Activated CD4-positive, alpha-beta T cell treated with anti-CD3 and anti-CD28 coated beads, Interleukin-2, Interleukin-6, amounts not matched to agents 100 ng/mL and 50 ng/mL, durations not matched to agents 16 hours and 8 hours (primary cell): ENCODE data around the gene CCT3.
"Not testable (repeated sequence)": the region's sequence is repeated elsewhere in the genome, so short reads cannot be mapped to it uniquely, and the experiment has no call there.

Experiments used
- DNase-seq: peaks from one replicate; pipeline ENCODE4 v3.0.0-alpha.2; 2020

The CCT3 gene

DNA sequence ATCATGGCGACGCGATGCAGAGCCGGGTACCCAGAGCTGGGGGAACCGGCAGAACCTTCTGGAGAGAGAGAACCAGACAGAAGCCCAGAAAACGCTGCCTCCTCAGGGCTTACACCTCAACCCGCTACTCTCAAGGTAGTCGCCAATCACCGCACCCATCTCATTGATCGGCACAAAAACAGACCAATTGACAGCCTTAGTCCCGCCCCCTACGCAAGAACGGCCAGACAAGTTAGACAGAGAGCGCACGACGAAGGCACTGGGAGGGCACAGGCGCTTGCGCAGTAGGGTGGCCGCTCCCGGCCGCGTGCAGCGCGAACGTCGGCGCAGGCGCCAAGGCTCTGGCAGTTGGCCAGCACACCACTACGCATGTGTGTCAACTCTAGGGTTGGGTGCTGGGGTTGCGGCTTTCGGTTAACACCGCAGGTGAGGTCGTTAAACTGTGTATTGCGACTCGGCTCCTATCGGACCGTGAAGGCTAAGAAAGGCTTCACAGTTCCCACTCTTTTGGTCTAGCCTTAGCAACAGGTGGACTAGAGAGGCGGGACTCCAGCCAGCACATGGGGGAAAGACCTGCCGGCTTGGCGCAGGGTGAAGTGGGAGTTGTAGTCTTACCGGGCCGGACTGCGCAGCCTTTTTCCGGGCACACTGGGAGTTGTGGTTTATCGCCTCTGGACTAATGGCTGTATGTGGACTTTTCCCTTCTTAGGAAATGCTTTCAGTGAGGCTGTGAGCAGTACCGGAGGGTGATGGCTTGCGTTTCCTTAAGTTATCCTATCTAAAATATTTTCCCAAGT, at the start of gene CCT3, which contains the start of gene TSACC:
CCT3 (minus strand) TSS at position 113 of the 797 bp plus-strand sequence; CDS start at position 5, 108 bp downstream.
TSACC (plus strand) TSS at position 347 of the 797 bp plus-strand sequence. CDS start 1,232 bp downstream, outside the sequence.
- DNase-seq = peak; percentile 100

DNA sequence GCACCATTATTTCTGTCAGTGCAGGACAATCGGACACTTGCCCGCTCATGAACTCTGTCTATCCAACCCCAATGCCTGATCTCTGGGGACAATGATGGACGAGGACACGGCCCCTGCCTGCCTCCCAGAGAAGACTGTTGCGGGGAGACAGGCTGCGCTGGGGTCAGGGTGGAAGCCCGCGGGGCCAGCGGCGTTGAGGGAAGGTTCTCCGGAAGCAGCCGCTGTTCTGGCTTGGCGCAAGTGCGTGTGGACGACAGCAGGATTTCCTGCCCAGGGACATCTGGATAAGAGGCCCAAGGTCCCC, 49.7 kb upstream of the CCT3 start:
- DNase-seq = no peak

- DNase-seq = no peak
Measured at GRCh38 chr1:156386949-156387869, 49.1 kb upstream of the CCT3 start.

DNA sequence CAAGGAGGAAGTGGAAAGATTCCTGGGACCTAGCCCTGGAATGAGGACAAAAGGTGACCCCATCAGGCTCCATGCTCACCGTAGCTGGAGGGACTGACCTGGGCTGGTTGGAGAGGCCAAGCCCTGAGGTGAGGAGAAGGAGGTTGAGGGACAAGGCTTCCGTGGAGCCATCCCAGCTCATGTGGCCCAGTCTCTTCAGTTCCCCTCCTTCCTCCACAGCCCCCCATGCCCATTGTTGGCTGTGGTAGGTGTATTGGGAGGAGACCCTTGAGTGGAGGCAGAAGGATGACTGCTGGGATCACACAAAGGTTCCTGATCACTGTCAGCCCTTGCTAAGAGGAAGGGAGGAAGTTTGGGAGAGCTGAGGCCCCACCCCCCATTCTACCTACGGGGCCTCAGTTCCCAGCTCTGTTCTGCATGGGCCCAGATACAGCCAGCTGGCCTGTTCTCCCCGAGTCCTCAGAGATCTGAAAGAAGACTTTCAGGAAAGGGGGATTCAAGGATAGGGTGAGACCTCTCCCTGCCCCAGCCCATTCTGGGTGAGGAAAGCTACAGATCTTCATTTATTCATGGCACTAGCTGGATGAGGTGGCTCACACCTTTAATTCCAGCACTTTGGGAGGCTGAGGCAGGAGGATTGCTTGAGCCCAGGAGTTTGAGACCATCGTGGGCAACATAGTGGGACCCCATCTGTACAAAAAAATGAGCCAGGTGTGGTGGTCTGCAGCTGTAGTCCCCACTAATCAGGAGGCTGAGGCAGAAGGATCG, 48.2 kb upstream of the CCT3 start:
- DNase-seq = no peak

DNA sequence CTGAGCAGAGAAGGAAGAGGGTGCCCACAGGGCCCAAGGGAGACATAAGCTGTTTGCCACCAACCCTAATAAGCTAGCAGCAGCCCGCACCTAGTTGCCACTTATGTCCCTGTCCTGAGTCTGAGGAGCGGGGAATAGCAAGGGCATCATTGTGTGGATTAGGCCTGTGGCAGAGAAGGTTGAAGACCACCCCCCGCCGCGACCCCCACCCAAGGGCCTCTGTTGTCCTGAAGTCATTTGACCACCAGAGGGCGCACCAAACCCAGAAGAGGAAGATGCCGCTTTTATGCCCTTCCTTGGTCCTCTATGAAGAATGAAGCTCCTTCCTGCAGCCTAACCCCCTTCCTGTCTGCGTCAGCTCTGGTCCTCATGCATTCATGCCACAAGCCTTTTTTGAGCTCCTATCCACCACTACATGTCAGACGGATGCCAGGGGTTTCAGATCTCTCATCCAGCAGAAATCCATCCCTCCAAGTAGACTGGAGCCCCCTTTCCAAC, 47.5 kb upstream of the CCT3 start:
- DNase-seq = peak; percentile 79

GRCh38 chr1:156384658-156385057, 46.6 kb upstream of the CCT3 start:
- DNase-seq = no peak

- DNase-seq = no peak
Measured at GRCh38 chr1:156384007-156384406, 45.9 kb upstream of the CCT3 start.

GRCh38 chr1:156383023-156383422, 44.9 kb upstream of the CCT3 start:
- DNase-seq = peak; percentile 74

DNA sequence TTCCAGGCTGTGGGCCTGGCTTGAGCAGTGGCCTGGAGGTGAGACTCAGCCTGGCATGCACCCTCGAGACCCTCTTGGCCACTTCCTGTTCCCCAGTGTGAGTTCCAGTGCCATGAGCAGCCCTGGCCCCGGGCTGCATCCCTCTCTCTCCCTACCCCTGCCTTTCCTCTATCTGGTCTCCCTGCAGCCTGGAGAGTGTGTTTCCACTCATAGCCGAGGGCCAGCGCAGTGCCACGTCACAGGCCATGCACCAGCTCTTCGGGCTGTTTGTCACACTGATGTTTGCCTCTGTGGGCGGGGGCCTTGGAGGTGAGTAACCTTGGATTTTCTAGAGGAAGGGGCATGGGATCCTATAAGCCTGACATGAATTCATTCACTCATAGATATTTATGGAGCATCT, 44.5 kb upstream of the CCT3 start:
- DNase-seq = no peak

DNA sequence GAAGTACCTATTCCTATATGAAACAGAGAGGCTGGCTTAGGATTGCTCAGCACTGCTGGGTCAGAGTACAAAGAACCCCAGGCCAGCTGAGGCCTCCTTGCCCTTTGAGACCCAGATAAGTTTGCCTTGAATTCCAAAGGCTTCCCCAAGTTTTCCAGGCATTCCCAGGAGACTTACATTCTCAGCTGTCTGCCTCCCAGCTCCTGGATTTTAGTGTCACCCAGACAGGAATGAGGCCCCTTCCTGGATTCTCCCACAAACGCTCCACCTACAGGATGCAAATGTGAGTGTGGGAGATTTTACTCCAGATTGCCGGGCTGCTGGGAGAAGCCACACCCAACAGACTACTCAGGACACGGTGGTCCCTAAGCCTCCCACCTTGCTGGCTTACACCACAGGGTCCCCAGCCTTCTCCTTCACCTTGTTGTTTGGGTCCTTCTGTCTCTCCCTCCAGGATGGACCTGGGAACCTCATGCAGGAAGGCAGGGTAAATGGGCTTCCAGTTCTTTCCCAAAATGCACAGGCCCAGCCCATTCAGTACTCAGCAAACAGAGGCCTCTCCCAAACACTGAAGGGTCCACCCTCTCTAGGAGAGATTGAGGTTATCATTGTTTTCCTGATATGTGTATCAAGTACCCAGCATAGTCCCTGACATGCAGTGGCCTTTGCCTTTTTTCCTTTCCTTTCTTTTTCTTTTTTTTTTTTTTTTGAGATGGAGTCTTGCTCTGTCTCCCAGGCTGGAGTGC, 41.5 kb upstream of the CCT3 start:
- DNase-seq = no peak

DNA sequence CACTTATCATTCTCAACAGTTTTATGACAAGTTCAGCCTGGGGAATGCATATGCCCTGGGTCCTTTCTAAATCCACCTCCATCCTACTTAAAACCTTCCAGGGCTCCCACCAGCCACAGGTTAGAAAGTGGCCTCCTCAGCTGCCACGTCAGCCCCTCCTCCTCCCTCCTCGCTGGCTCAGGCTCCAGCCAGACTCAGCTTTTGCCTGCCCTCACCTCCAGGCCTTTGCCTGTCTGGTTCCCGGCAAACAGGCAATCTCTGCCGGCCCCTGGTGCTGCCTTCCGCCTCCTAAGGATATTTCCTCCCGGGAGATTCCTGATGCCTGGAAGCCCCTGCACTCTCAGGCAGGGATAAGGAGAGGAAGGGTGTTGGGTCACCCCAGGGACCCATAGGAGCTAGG, 40.5 kb upstream of the CCT3 start:
- no peak for DNase-seq

GRCh38 chr1:156376958-156377919, 39.1 kb upstream of the CCT3 start:
- no peak for DNase-seq

- DNase-seq = no peak
Measured at GRCh38 chr1:156376146-156376545, 38.1 kb upstream of the CCT3 start.

GRCh38 chr1:156373546-156373945, 35.5 kb upstream of the CCT3 start:
- no peak for DNase-seq

GRCh38 chr1:156372876-156373275, 34.8 kb upstream of the CCT3 start:
- DNase-seq = no peak

DNA sequence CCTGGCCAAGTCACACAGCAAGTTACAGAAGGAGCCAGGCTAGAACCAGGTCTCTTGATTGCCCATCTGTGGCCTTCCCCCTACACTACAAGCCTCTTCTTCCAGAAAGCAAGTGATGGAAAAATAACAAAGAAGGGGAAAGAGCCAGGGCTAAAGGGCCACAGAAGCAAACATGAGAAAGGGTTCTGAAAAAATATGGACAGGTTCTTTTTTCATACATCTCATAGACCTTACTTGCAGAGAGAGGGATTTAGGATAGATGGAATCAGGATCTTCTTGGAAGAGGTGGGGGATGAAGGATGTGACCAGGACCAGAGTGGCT, 34.1 kb upstream of the CCT3 start:
- no peak for DNase-seq

GRCh38 chr1:156371553-156372264, 33.6 kb upstream of the CCT3 start:
- no peak for DNase-seq

DNA sequence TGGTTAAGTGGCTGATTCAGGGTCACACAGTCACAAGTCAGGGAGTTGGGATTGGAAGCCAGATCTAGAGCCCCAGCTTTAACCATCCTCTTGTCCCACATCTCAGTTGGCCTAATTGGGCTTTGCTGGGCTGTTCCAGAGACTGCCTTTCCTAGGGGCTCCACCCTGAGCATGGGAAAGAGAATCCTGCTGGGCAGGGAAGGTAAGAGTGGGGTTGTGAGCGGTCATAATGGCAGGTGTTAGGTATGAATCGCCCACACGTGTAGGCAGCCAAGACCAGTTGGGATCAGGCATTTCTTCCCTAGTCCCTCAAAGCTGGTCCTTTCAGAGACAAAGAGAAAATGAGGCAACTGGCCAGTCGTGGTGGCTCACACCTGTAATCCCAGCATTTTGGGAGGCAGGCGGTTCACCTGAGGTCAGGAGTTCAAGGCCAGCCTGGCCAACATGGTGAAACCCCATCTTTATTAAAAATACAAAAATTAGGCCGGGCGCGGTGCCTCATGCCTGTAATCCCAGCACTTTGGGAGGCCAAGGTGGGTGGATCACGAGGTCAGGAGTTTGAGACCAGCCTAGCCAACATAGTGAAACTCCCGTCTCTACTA, 31.7 kb upstream of the CCT3 start:
- not testable (repeated sequence) for DNase-seq

- DNase-seq = no peak
Measured at GRCh38 chr1:156368889-156369684, 31.0 kb upstream of the CCT3 start, which contains the start of gene RHBG. TSS of gene RHBG (plus strand) at chr1:156369211. CDS start at chr1:156369250, 39 bp downstream.
